ENCODE results near the gene SPEG. TPM values are rescaled to one million over a fixed set of nuclear protein-coding genes. Genes with fewer than 3 reads are reported as not detected.

The SPEG gene
- total RNA-seq, 1 donor from 2014 or later, result 0.09 TPM

- TF ChIP-seq CTCF (IDR thresholded peaks at IDR 0.05), result no peak
- Mint-ChIP-seq H3K27ac (no peak overlapping the region), H3K36me3 (ENCODE audit: low read depth) (no peaks in the 10 kb centered on the region), H3K9me3 (peaks cover 5% of the 10 kb centered on the region), H3K4me3 (no peak overlapping the region), H3K4me1 (no peaks in the 10 kb centered on the region), H3K27me3 (peaks cover 38% of the 10 kb centered on the region)
- ATAC-seq (ENCODE audit: low read depth) (no peak), DNase-seq (no peak)
- ChIA-PET CTCF (no interaction called here), POLR2A (no interaction called here)
- intact Hi-C loops (cut with micrococcal nuclease), result no loop called here
These were observed 26.0 kb upstream of the SPEG start for GRCh38 chr2:219408631-219409030.

GRCh38 chr2:219409619-219410018, 25.0 kb upstream of the SPEG start:
- ATAC-seq (ENCODE audit: low read depth) (no peak), DNase-seq (no peak)
- H3K36me3 Mint-ChIP-seq (ENCODE audit: low read depth), result no peaks in the 10 kb centered on the region
- POLR2A ChIA-PET, result no interaction called here
- no peak overlapping the region for H3K27ac Mint-ChIP-seq
- no peaks in the 10 kb centered on the region for H3K4me1 Mint-ChIP-seq
- CTCF ChIA-PET, result no interaction called here
- peaks cover 5% of the 10 kb centered on the region for H3K9me3 Mint-ChIP-seq
- no peak for TF ChIP-seq CTCF (IDR thresholded peaks at IDR 0.05)
- intact Hi-C loops (cut with micrococcal nuclease), result no loop called here
- H3K27me3 Mint-ChIP-seq, result peaks cover 34% of the 10 kb centered on the region
- no peak overlapping the region for H3K4me3 Mint-ChIP-seq

GRCh38 chr2:219410390-219410789, 24.3 kb upstream of the SPEG start:
- Mint-ChIP-seq H3K36me3 (ENCODE audit: low read depth) (no peaks in the 10 kb centered on the region), H3K9me3 (peaks cover 5% of the 10 kb centered on the region), H3K27ac (no peak overlapping the region), H3K27me3 (peaks cover 32% of the 10 kb centered on the region), H3K4me1 (no peaks in the 10 kb centered on the region), H3K4me3 (no peak overlapping the region)
- no peak for TF ChIP-seq CTCF (IDR thresholded peaks at IDR 0.05)
- DNase-seq (no peak), ATAC-seq (ENCODE audit: low read depth) (no peak)
- POLR2A ChIA-PET, result interaction anchor here (0.7 kb wide), 2 partner anchors 18 to 275 kb away, joined by 4 read pairs; no protein-coding TSS in a partner anchor
- CTCF ChIA-PET, result interaction anchor here (0.7 kb wide), 1 partner anchor 115 kb away, joined by 3 read pairs; no protein-coding TSS in a partner anchor
- intact Hi-C loops (cut with micrococcal nuclease), result no loop called here

GRCh38 chr2:219414857-219415256, 19.8 kb upstream of the SPEG start:
- no peak overlapping the region for H3K27ac Mint-ChIP-seq
- ATAC-seq (ENCODE audit: low read depth), result no peak
- H3K27me3 Mint-ChIP-seq, result peaks cover 40% of the 10 kb centered on the region
- H3K4me1 Mint-ChIP-seq, result no peaks in the 10 kb centered on the region
- TF ChIP-seq CTCF (IDR thresholded peaks at IDR 0.05), result no peak
- H3K36me3 Mint-ChIP-seq (ENCODE audit: low read depth), result no peaks in the 10 kb centered on the region
- H3K4me3 Mint-ChIP-seq, result no peak overlapping the region
- H3K9me3 Mint-ChIP-seq, result peaks cover 5% of the 10 kb centered on the region
- ChIA-PET POLR2A (no interaction called here), CTCF (no interaction called here)
- no peak for DNase-seq
- intact Hi-C loops (cut with micrococcal nuclease), result no loop called here

GRCh38 chr2:219415580-219416234, 18.9 kb upstream of the SPEG start:
- CTCF ChIA-PET, result no interaction called here

More at GRCh38 chr2:219415580-219416234, 18.9 kb upstream of the SPEG start:
- ATAC-seq (ENCODE audit: low read depth) (no peak), DNase-seq (no peak)
- Mint-ChIP-seq H3K4me3 (no peak overlapping the region), H3K27ac (no peak overlapping the region), H3K36me3 (ENCODE audit: low read depth) (no peaks in the 10 kb centered on the region), H3K27me3 (peaks cover 44% of the 10 kb centered on the region), H3K4me1 (no peaks in the 10 kb centered on the region), H3K9me3 (peaks cover 5% of the 10 kb centered on the region)
- intact Hi-C loops (cut with micrococcal nuclease), result no loop called here
- POLR2A ChIA-PET, result no interaction called here
- TF ChIP-seq CTCF (IDR thresholded peaks at IDR 0.05), result no peak
